ENCODE results near the gene CENPE.

Gene CENPE

GRCh38 chr4:103075435-103075893, 122.7 kb downstream of the CENPE start:
- DNase-seq (ENCODE audit: low spot score): no peak

- no peak for DNase-seq (ENCODE audit: low spot score)
Measured at GRCh38 chr4:103074744-103075434, 123.3 kb downstream of the CENPE start.

GRCh38 chr4:103073792-103074438, 124.2 kb downstream of the CENPE start:
- DNase-seq (ENCODE audit: low spot score): no peak

- no peak for DNase-seq (ENCODE audit: low spot score)
Measured at GRCh38 chr4:103067841-103068547, 130.1 kb downstream of the CENPE start.

GRCh38 chr4:103060453-103061148, 137.5 kb downstream of the CENPE start:
- DNase-seq (ENCODE audit: low spot score): no peak
